ENCODE data around the gene SLC25A1. TPM values are rescaled to one million over a fixed set of nuclear protein-coding genes. Genes with fewer than 3 reads are reported as not detected.

SLC25A1 gene
- total and polyA plus RNA-seq, 5 donors from 2014 or later, result 27.6 to 62.9 (median 46.9) TPM

GRCh38 chr22:19173047-19174035 is 5.2 kb downstream of the SLC25A1 start:
- peaks cover 0 to 2% (median 0%) of the 10 kb centered on the region in 7 donors for H3K9me3 Mint-ChIP-seq
- Histone ChIP-seq H3K27ac (ENCODE audit: insufficient read depth, low read length, poor library complexity, severe bottlenecking) (no peak overlapping the region), H3K9me3 (ENCODE audit: control insufficient read depth in 2 of 2, low read length in 2 of 2) (no peaks in the 10 kb centered on the region), H3K4me1 (ENCODE audit: control insufficient read depth, insufficient read depth, low read length, poor library complexity, severe bottlenecking) (peaks cover 47% of the 10 kb centered on the region), H3K27me3 (ENCODE audit: control insufficient read depth, insufficient read depth, low read length) (peaks cover 4% of the 10 kb centered on the region), H3K36me3 (ENCODE audit: control insufficient read depth, insufficient read depth, low read length) (no peaks in the 10 kb centered on the region), H3K4me3 (ENCODE audit: low read depth, low read length) (no peak overlapping the region)
- peak overlapping the region; percentile 88 to 94 (median 94) for H3K4me3 Mint-ChIP-seq
- DNase-seq (no peak), ATAC-seq (ENCODE audit: low read depth in 2 of 2) (no peak)
- peaks cover 17% of the 10 kb centered on the region for H3K27me3 Mint-ChIP-seq
- H3K36me3 Mint-ChIP-seq, result no peaks in the 10 kb centered on the region
- H3K4me1 Mint-ChIP-seq, result peaks cover 0 to 49% (median 19%) of the 10 kb centered on the region in 4 donors
- H3K27ac Mint-ChIP-seq, result peak overlapping the region; percentile 93 to 96 (median 95)

GRCh38 chr22:19172213-19173046 is 6.1 kb downstream of the SLC25A1 start:
- Mint-ChIP-seq H3K36me3 (no peaks in the 10 kb centered on the region), H3K4me3 (peak overlapping the region; percentile 88 to 94 (median 94)), H3K4me1 (peaks cover 0 to 49% (median 19%) of the 10 kb centered on the region in 4 donors), H3K27me3 (peaks cover 24% of the 10 kb centered on the region), H3K27ac (peak overlapping the region; percentile 76 to 96 (median 93)), H3K9me3 (peaks cover 0 to 2% (median 0%) of the 10 kb centered on the region in 7 donors)
- Histone ChIP-seq H3K36me3 (ENCODE audit: control insufficient read depth, insufficient read depth, low read length) (no peaks in the 10 kb centered on the region), H3K9me3 (ENCODE audit: control insufficient read depth in 2 of 2, low read length in 2 of 2) (no peaks in the 10 kb centered on the region), H3K27ac (ENCODE audit: insufficient read depth, low read length, poor library complexity, severe bottlenecking) (peak overlapping the region; percentile 80), H3K4me3 (ENCODE audit: low read depth, low read length) (peak overlapping the region; percentile 75), H3K27me3 (ENCODE audit: control insufficient read depth, insufficient read depth, low read length) (peaks cover 12% of the 10 kb centered on the region), H3K4me1 (ENCODE audit: control insufficient read depth, insufficient read depth, low read length, poor library complexity, severe bottlenecking) (peaks cover 40% of the 10 kb centered on the region)
- no peak for ATAC-seq (ENCODE audit: low read depth in 2 of 2)
- no peak for DNase-seq

- H3K27ac ChIP-seq (ENCODE audit: insufficient read depth, low read length, poor library complexity, severe bottlenecking), result no peak overlapping the region
- Mint-ChIP-seq H3K36me3 (no peaks in the 10 kb centered on the region), H3K4me1 (peaks cover 0 to 41% (median 19%) of the 10 kb centered on the region in 4 donors), H3K27me3 (peaks cover 36% of the 10 kb centered on the region), H3K27ac (no peak overlapping the region), H3K9me3 (peaks cover 0 to 2% (median 0%) of the 10 kb centered on the region in 7 donors), H3K4me3 (peak overlapping the region; percentile 88 to 94 (median 94))
- H3K4me1 ChIP-seq (ENCODE audit: control insufficient read depth, insufficient read depth, low read length, poor library complexity, severe bottlenecking), result peaks cover 37% of the 10 kb centered on the region
- H3K4me3 ChIP-seq (ENCODE audit: low read depth, low read length), result no peak overlapping the region
- H3K27me3 ChIP-seq (ENCODE audit: control insufficient read depth, insufficient read depth, low read length), result peaks cover 16% of the 10 kb centered on the region
- H3K9me3 ChIP-seq (ENCODE audit: control insufficient read depth in 2 of 2, low read length in 2 of 2), result no peaks in the 10 kb centered on the region
- ATAC-seq (ENCODE audit: low read depth in 2 of 2), result no peak
- no peaks in the 10 kb centered on the region for H3K36me3 ChIP-seq (ENCODE audit: control insufficient read depth, insufficient read depth, low read length)
- DNase-seq, result no peak
Measured at GRCh38 chr22:19169947-19170318, 8.6 kb downstream of the SLC25A1 start.

- peaks cover 0 to 2% (median 0%) of the 10 kb centered on the region in 7 donors for H3K9me3 Mint-ChIP-seq
- ATAC-seq (ENCODE audit: low read depth in 2 of 2) (no peak), DNase-seq (no peak)
- peak overlapping the region; percentile 34 to 91 (median 70) for H3K4me3 Mint-ChIP-seq
- Histone ChIP-seq H3K4me1 (ENCODE audit: control insufficient read depth, insufficient read depth, low read length, poor library complexity, severe bottlenecking) (peaks cover 37% of the 10 kb centered on the region), H3K27me3 (ENCODE audit: control insufficient read depth, insufficient read depth, low read length) (peaks cover 16% of the 10 kb centered on the region), H3K4me3 (ENCODE audit: low read depth, low read length) (no peak overlapping the region), H3K36me3 (ENCODE audit: control insufficient read depth, insufficient read depth, low read length) (no peaks in the 10 kb centered on the region), H3K9me3 (ENCODE audit: control insufficient read depth in 2 of 2, low read length in 2 of 2) (no peaks in the 10 kb centered on the region), H3K27ac (ENCODE audit: insufficient read depth, low read length, poor library complexity, severe bottlenecking) (no peak overlapping the region)
- no peaks in the 10 kb centered on the region for H3K36me3 Mint-ChIP-seq
- peaks cover 42% of the 10 kb centered on the region for H3K27me3 Mint-ChIP-seq
- H3K27ac Mint-ChIP-seq, result peak overlapping the region in 1 of 3 donors; percentile 69
- peaks cover 0 to 39% (median 19%) of the 10 kb centered on the region in 4 donors for H3K4me1 Mint-ChIP-seq
Measured at GRCh38 chr22:19169002-19169946, 9.3 kb downstream of the SLC25A1 start.

- Histone ChIP-seq H3K36me3 (ENCODE audit: control insufficient read depth, insufficient read depth, low read length) (no peaks in the 10 kb centered on the region), H3K9me3 (ENCODE audit: control insufficient read depth in 2 of 2, low read length in 2 of 2) (no peaks in the 10 kb centered on the region), H3K4me1 (ENCODE audit: control insufficient read depth, insufficient read depth, low read length, poor library complexity, severe bottlenecking) (peaks cover 33% of the 10 kb centered on the region), H3K27ac (ENCODE audit: insufficient read depth, low read length, poor library complexity, severe bottlenecking) (no peak overlapping the region), H3K4me3 (ENCODE audit: low read depth, low read length) (no peak overlapping the region), H3K27me3 (ENCODE audit: control insufficient read depth, insufficient read depth, low read length) (peaks cover 16% of the 10 kb centered on the region)
- DNase-seq (no peak), ATAC-seq (ENCODE audit: low read depth in 2 of 2) (no peak)
- Mint-ChIP-seq H3K4me3 (peak overlapping the region; percentile 27 to 72 (median 50)), H3K27me3 (peaks cover 42% of the 10 kb centered on the region), H3K4me1 (peaks cover 0 to 34% (median 17%) of the 10 kb centered on the region in 4 donors), H3K9me3 (peaks cover 0 to 2% (median 0%) of the 10 kb centered on the region in 7 donors), H3K36me3 (no peaks in the 10 kb centered on the region), H3K27ac (peak overlapping the region in 1 of 3 donors; percentile 14)
Measured at GRCh38 chr22:19168088-19168890, 10.2 kb downstream of the SLC25A1 start.

GRCh38 chr22:19167106-19167869 is 11.2 kb downstream of the SLC25A1 start:
- no peak for DNase-seq
- H3K4me3 ChIP-seq (ENCODE audit: low read depth, low read length), result no peak overlapping the region
- H3K36me3 ChIP-seq (ENCODE audit: control insufficient read depth, insufficient read depth, low read length), result no peaks in the 10 kb centered on the region
- H3K27ac Mint-ChIP-seq, result no peak overlapping the region
- H3K27ac ChIP-seq (ENCODE audit: insufficient read depth, low read length, poor library complexity, severe bottlenecking), result no peak overlapping the region
- H3K36me3 Mint-ChIP-seq, result no peaks in the 10 kb centered on the region
- H3K4me1 Mint-ChIP-seq, result peaks cover 0 to 24% (median 9%) of the 10 kb centered on the region in 4 donors
- H3K4me1 ChIP-seq (ENCODE audit: control insufficient read depth, insufficient read depth, low read length, poor library complexity, severe bottlenecking), result peaks cover 26% of the 10 kb centered on the region
- peaks cover 16% of the 10 kb centered on the region for H3K27me3 ChIP-seq (ENCODE audit: control insufficient read depth, insufficient read depth, low read length)
- peak overlapping the region in 2 of 4 donors; percentile 33 to 34 for H3K4me3 Mint-ChIP-seq
- H3K9me3 Mint-ChIP-seq, result peaks cover 0 to 2% (median 0%) of the 10 kb centered on the region in 7 donors
- no peak for ATAC-seq (ENCODE audit: low read depth in 2 of 2)
- no peaks in the 10 kb centered on the region for H3K9me3 ChIP-seq (ENCODE audit: control insufficient read depth in 2 of 2, low read length in 2 of 2)
- peaks cover 42% of the 10 kb centered on the region for H3K27me3 Mint-ChIP-seq

Data from CD4-positive, CD25-positive, alpha-beta regulatory T cell (primary cell).